MM.1S (cell line): ENCODE measurements around the gene NUP50.

Experiments used
- EZH2 ChIP-seq: fragments of 300-600 bp; sonication (generic); optimal IDR thresholded peaks from 2 replicates; pipeline ENCODE3; 2017; ENCODE audit warnings: low read depth, mild to moderate bottlenecking, antibody characterized with exemption, low read length, mixed read lengths
- EZH2phosphoT487 ChIP-seq: fragments of 300-600 bp; sonication (generic); IDR thresholded peaks from 2 replicates; pipeline ENCODE4 v1.6.1; 2018; ENCODE audit warnings: antibody characterized with exemption, low read length
- TF ChIP-seq, protein P1 (sequence below): fragments of 300-600 bp; sonication (generic); IDR thresholded peaks from 2 replicates; pipeline ENCODE4 v1.5.1; 2016; ENCODE audit warnings: antibody characterized with exemption, low read length, mixed read lengths

DNA sequence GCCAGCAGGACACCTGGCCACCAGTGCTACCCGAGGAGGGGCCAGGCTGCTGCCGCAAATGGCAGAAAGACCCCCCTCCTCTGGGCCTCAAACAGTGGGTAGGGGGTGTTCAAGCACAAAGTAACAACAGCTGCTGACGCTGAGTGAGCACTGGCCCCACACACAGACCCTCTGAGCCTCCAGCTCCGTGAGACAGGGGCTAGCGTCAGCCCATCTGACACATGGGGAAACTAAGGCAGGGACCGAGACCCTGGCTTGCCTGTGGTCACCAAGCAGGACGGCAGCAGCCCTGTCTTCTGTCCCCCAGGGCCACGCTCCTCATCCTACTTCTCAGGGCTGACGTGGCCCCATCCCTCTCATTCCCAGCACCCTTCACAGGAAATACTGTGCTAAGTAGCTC lies 36.5 kb downstream of the NUP50 start:
- TF ChIP-seq EZH2 = no peak
- TF ChIP-seq, protein P1, sequence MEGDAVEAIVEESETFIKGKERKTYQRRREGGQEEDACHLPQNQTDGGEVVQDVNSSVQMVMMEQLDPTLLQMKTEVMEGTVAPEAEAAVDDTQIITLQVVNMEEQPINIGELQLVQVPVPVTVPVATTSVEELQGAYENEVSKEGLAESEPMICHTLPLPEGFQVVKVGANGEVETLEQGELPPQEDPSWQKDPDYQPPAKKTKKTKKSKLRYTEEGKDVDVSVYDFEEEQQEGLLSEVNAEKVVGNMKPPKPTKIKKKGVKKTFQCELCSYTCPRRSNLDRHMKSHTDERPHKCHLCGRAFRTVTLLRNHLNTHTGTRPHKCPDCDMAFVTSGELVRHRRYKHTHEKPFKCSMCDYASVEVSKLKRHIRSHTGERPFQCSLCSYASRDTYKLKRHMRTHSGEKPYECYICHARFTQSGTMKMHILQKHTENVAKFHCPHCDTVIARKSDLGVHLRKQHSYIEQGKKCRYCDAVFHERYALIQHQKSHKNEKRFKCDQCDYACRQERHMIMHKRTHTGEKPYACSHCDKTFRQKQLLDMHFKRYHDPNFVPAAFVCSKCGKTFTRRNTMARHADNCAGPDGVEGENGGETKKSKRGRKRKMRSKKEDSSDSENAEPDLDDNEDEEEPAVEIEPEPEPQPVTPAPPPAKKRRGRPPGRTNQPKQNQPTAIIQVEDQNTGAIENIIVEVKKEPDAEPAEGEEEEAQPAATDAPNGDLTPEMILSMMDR = no peak
- TF ChIP-seq EZH2phosphoT487 = no peak
